Stimulated activated CD4-positive, alpha-beta T cell treated with anti-CD3 and anti-CD28 coated beads, Interleukin-1b, Interleukin-23, amount 100 ng/mL, for 24 hours (primary cell): ENCODE results near the gene SORCS1.

Experiments
- DNase-seq, 4 experiments: peaks; one replicate each; pipeline ENCODE4 v3.0.0-alpha.2; 2020; ENCODE audit warnings: low read depth in 4 of 4, low spot score in 1 of 4

Gene SORCS1

DNA sequence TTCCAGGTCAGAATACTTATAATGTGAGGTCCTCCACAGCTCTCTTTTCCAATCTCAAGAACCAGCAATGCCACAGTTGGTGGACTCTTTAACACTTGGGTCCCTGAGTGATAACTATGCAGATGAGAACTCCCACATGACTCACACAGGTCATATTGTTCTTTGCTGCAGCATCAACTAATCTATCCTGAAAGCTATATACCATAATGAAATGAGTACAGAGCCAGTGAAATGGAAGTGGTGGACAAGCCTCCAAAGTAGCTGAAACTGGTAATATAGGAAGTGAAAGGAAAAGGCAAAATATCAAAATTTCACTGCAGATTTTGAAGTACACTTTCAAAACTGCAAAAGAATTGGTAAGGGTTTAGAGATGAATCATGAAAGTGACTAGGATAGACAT, 45.6 kb downstream of the SORCS1 start:
- DNase-seq, result no peak

DNA sequence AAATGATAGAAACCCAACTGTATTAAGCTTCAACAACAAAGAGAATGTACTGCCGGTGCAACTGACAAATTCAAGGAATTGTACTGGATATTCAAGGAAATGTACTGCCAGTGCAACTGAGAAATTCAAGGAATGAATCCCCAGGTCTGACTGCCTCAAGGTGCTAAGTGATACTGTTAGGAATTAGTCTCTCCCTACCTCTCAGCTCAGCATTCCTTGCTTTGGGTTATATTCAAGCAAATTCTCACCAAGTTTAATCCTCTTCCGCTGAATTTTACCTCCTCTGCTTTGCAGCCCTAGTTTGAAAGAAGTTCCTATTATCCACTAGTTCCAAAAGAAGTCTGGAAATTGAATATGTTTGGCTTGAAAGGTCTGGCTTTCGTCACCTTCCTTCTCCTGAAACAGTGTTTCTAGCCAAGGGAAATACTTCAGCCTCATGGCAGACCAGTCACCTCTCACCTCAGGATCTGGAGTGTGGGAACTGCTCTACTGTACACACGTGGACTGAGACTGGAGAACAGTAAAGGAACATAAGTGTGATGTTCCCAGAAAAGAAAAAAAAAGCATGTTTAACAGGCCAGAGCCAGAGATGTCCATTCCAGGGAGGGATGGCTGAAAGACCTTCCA, 60.4 kb downstream of the SORCS1 start:
- DNase-seq, result no peak

GRCh38 chr10:107103174-107104025, 61.1 kb downstream of the SORCS1 start:
- no peak for DNase-seq

- no peak for DNase-seq
These were observed 66.2 kb downstream of the SORCS1 start for GRCh38 chr10:107098326-107098725.

DNA sequence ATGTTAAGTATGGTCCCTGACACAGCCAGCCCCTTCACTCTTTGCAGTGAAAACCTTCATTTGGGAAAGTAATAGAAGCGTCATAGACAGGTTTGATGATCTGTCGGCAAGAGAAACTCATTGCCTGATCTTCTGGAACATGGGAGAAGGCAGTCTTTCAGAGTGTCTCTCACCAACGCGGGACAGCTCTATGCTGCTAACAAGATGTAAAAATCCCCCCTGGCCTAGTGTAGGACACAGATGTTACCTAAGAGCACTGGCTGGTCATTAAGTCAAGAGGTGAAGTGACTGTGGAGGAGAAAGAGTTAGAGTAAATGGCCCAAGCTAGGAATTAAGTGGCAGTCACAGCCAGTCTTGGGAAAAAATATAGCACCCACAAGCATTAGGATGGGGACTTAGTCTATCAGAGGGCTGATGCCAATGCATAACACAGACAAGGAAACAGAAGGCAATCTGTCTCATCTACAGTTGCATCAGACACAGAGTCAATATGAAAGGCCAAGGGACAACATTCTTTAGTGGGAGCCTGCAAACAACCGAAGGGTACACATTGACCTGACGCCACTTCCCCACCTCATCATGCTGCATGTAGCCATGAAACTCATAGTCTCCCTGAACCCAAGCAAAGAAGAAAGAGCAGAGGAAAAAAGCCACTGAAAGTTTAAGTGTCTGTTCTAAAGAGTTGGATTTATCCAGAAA, 69.5 kb downstream of the SORCS1 start:
- DNase-seq, result no peak

- no peak for DNase-seq
These were observed 72.2 kb downstream of the SORCS1 start for GRCh38 chr10:107092321-107092720.

DNA sequence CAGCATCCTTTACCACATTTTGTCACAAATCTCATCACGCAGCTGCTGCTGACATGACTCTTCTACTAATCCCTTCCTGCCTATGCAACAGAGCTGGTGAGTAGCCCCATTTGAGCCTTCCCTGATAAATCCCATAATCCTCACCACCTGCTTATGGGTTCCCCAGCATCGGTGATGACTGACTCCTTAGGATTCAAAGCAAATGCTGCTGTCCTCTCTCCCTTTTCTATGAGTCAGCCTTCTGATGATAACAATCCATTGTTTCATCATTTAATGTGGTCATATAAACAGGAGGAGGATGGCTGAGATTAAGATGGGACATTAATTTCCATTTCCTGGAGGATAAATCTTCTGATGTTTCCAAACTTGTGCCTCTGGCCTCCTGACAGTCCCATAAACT, 73.4 kb downstream of the SORCS1 start:
- no peak for DNase-seq

DNA sequence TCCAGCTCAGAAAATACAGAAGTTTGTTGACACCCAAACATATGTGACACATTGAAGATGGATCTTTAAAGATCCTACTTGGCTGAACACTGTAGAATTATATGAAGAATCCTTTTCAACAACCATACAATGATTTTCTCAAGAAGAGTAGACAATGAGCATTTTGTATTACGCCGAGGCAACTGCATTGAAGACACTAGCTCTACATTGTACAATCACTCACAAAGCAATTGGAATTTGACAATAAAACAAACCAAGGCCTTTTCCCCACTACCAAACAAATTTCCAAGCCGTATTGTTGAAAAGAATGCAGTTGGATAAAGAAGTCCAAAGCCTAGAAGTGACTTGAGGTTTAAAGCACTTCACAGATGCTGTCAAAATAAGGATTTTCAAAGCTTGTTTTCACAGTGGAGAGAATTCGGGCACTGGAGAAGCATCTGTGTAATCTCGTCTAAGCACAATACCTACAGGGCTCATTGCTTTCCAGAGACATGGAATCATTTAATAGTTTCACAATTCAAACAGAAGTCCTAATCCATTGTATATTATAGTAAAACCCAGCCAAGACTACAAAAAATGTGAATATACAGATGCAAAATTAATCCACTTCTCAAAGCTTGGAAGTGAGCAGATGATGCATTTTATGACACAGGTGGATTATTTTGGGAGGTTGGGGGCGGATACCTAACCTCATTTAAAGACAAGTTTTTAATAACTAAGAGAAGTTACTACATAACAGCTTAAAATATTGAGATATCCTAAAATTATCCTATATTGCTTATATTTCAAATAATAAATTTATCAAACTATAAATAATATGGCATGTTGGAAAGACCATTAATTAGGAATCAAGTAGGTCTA, 78.6 kb downstream of the SORCS1 start:
- no peak for DNase-seq

DNA sequence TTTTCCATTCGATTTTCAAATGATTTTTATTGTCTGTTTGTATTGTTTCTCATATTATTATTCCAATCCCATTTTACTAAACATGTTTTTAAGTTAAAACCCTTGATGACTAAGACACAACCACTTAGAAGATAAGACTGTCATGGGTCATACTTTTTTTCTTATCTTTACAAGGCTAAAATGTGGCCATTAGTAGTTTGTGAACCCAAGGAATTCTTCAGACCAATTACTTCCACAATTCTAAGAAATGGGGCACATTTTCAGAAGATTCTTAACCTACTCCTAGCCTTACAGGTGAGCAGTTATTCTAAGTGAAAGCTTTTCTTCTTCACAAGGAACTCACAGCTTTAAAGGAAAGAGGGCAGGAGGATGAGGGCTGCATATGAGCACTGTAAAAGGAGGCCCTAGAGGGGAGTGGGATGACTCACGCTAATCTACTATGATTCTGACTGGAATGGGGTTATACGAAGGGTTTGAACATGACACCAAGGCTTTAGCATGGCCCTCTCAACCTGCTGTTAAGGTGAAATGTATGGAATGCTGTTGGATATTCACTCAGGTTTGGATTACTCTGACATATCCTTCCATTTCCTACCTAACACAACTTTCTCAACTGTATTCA, 81.0 kb downstream of the SORCS1 start:
- DNase-seq, result no peak

DNA sequence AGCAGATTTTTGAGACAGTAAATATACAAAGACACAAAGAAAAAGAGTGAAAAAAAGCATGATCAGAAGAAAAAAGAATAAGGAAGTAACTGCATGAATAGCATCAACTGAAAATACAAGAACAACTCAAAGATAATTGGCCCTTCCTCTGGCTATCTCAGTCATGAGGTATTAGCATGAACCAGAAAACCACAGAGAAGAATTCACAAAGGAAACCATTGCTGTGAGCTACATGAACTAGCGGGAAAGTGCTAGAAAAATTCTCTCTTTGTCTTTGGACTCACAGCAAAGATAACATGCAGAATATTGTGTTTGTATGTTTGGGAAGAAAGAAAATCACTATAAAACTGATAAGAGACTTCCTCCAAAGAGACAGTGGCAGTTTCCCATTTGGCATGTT, 82.9 kb downstream of the SORCS1 start:
- DNase-seq, result no peak

DNA sequence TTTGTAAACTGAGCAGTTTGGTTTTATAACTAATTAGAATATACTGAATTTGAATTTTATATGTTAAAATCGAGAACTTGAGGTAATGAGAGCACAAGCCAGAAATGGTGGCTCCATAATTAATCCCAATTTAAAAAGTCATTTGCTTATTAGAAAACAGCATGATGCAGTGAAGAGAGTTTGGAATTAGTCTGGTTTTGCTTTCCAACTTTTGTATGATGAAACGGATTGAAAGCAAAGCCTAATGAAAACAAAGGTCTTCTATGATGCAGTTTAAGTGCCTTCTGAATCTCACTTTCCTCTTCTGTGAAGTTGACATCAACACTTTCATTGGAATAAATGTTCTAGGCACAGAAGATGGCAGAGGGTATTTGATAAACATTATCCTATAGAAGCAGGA, 89.4 kb downstream of the SORCS1 start:
- DNase-seq, result no peak

- DNase-seq, result no peak
These were observed 91.7 kb downstream of the SORCS1 start for GRCh38 chr10:107072786-107073185.

GRCh38 chr10:107072028-107072427, 92.5 kb downstream of the SORCS1 start:
- DNase-seq, result no peak

GRCh38 chr10:107071301-107071700, 93.2 kb downstream of the SORCS1 start:
- DNase-seq, result no peak

GRCh38 chr10:107067843-107068242, 96.7 kb downstream of the SORCS1 start:
- no peak for DNase-seq

GRCh38 chr10:107064075-107064474, 100.4 kb downstream of the SORCS1 start:
- DNase-seq, result no peak

GRCh38 chr10:107059872-107060271, 104.6 kb downstream of the SORCS1 start:
- DNase-seq, result no peak

DNA sequence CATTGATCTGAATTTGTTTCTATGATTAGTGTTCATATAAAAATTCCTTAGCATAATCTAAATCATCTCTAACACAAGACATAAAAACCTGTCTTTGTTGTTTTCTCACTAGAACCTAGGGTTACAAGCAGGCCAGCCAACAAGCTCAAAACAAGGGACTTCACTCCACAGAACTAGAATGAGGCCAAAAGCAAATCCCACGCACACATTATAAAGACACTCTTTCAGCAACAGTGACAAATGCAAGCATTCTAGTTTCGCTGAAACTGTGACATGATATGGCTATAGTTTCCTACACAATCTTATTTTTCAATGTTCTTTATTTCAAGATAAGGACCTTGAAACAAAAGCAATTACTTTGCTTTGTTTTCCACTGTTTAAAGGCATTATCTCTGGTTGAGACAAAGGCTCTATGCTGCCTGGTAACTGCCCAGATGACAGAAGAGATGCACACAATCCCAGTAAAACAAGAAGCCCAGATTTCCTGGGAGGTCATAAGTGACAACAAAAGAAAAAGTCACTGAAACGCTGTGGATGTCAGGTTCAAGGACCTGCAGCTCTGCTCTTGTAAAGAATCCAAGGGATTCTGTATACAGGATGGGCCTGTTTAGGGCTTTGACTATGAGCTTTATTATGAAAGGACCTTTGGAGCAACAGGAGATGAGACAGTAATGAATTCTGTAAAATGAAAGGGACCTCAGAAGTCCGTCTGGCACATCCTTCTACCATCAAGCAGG, 105.3 kb downstream of the SORCS1 start:
- DNase-seq, result no peak

GRCh38 chr10:107058331-107058730, 106.2 kb downstream of the SORCS1 start:
- DNase-seq, result no peak

GRCh38 chr10:107056182-107056581, 108.3 kb downstream of the SORCS1 start:
- DNase-seq, result no peak
